Activated CD4-positive, alpha-beta memory T cell treated with anti-CD3 and anti-CD28 coated beads for 36 hours (primary cell): Measurements from ENCODE around the gene RNF11. TPM values are rescaled to one million over a fixed set of nuclear protein-coding genes. Genes with fewer than 3 reads are reported as not detected.
A peak's percentile ranks its signal among the peaks of the same experiment; 100 is the strongest.
"Not testable (repeated sequence)": the region's sequence is repeated elsewhere in the genome, so short reads cannot be mapped to it uniquely, and the experiment has no call there.

Experiments
- CTCF ChIA-PET: fragments of 350-600 bp; sonication (Branson Sonifier 250); formaldehyde crosslinking; loops from one replicate; lab custom pipeline; 2021; ENCODE audit warnings: antibody characterized with exemption, inconsistent platforms; lab: Charles Lee
- POLR2A ChIA-PET: fragments of 350-600 bp; sonication (Branson Sonifier 250); formaldehyde crosslinking; loops from one replicate; lab custom pipeline; 2021; ENCODE audit warnings: antibody characterized with exemption; lab: Charles Lee
- DNase-seq: peaks from one replicate; pipeline ENCODE4 v3.0.0-alpha.2; 2020
- H3K27ac Mint-ChIP-seq: one replicate; pipeline ENCODE4 v1.8.0; 2021; ENCODE audit warnings: mixed read lengths
- H3K27me3 Mint-ChIP-seq: one replicate; pipeline ENCODE4 v1.8.0; 2021; ENCODE audit warnings: mixed read lengths
- H3K36me3 Mint-ChIP-seq: one replicate; pipeline ENCODE4 v1.8.0; 2021; ENCODE audit warnings: mixed read lengths
- H3K4me1 Mint-ChIP-seq: one replicate; pipeline ENCODE4 v1.8.0; 2021; ENCODE audit warnings: low read depth, mixed read lengths
- H3K4me3 Mint-ChIP-seq: one replicate; pipeline ENCODE4 v1.8.0; 2021; ENCODE audit warnings: mild to moderate bottlenecking, mixed read lengths
- H3K9me3 Mint-ChIP-seq: one replicate; pipeline ENCODE4 v1.8.0; 2021; ENCODE audit warnings: mixed read lengths
- intact Hi-C: fragments of 100-400 bp; cut with micrococcal nuclease; formaldehyde crosslinking; loops from one replicate; pipeline ENCODE4 v1.15.1; 2023
- total RNA-seq, 2 experiments: library from RNA; stranded (reverse); gene quantifications; one replicate each; pipeline ENCODE4 v1.2.3, GENCODE V29; 2021

RNF11 gene
- total RNA-seq, 2 experiments from 2014 or later, result 26.3 to 31.9 TPM

DNA sequence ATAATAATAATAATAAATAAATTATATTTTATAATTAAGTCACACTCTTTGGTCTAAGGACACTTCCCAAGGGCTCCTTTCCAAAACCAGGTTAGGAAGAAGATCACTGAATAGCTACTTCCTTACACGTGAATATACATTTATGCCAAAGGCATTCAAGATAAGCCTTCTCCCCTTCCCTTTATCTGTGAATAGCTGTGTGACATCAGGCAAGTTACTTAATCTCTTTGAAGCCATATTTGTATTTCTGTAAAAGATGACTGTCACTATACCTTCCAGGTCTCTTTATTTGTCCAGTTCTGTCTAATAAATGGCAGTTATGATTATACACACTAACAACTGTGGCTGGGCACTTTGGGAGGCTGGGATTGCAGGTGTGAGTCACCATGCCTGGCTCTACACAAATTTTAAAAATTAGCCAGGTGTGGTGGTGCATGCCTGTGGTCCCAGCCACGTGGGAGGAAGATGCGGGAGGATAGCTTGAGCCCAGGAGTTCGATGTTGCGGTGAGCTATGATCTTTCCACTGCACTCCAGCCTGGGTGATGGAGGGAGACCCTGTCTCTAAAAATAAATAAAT, 5.5 kb upstream of the RNF11 start:
- H3K36me3 Mint-ChIP-seq, result no peaks in the 10 kb centered on the region
- no peak overlapping the region for H3K4me3 Mint-ChIP-seq
- peaks cover 15% of the 10 kb centered on the region for H3K4me1 Mint-ChIP-seq
- peaks cover 2% of the 10 kb centered on the region for H3K27me3 Mint-ChIP-seq
- intact Hi-C loops, result no loop called here
- no peak for DNase-seq
- no peaks in the 10 kb centered on the region for H3K9me3 Mint-ChIP-seq
- ChIA-PET CTCF (interaction anchor here (0.9 kb wide), 1 partner anchor 42 kb away, joined by 3 read pairs; no protein-coding TSS in a partner anchor), POLR2A (no interaction called here)
- H3K27ac Mint-ChIP-seq, result no peak overlapping the region

DNA sequence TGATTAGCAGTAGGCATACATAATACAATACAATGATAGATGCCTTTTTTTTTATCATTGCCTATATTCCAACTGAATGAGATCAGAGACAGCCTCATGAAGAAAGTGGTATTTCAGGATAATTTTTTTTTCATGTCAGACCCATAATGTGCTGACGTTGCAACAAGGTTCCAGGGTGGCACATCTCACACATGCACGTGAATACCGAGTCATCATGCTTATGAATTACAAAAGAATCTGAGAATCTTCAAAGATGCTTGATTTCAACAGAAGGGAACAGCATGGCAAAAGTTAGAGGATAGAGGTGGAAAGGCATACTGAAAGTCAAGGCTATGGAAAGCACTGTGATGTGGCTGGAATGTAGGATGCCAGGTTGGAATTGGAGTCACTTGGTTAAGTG, 5.0 kb upstream of the RNF11 start:
- no peak overlapping the region for H3K4me3 Mint-ChIP-seq
- CTCF ChIA-PET, result interaction anchor here (1.6 kb wide), 1 partner anchor 66 kb away, joined by 9 read pairs; no protein-coding TSS in a partner anchor
- peaks cover 2% of the 10 kb centered on the region for H3K27me3 Mint-ChIP-seq
- peaks cover 19% of the 10 kb centered on the region for H3K4me1 Mint-ChIP-seq
- intact Hi-C loops, result no loop called here
- H3K9me3 Mint-ChIP-seq, result no peaks in the 10 kb centered on the region
- POLR2A ChIA-PET, result no interaction called here
- no peak for DNase-seq
- no peaks in the 10 kb centered on the region for H3K36me3 Mint-ChIP-seq
- H3K27ac Mint-ChIP-seq, result no peak overlapping the region

GRCh38 chr1:51231896-51232295, 4.2 kb upstream of the RNF11 start:
- ChIA-PET POLR2A (no interaction called here), CTCF (interaction anchor here (1.2 to 1.6 kb wide), 3 partner anchors 40 to 65 kb away, joined by 5 to 9 read pairs (median 5); no protein-coding TSS in a partner anchor)
- peaks cover 1% of the 10 kb centered on the region for H3K27me3 Mint-ChIP-seq
- DNase-seq, result no peak
- intact Hi-C loops, result no loop called here
- no peaks in the 10 kb centered on the region for H3K36me3 Mint-ChIP-seq
- H3K4me3 Mint-ChIP-seq, result no peak overlapping the region
- no peak overlapping the region for H3K27ac Mint-ChIP-seq
- no peaks in the 10 kb centered on the region for H3K9me3 Mint-ChIP-seq
- peaks cover 19% of the 10 kb centered on the region for H3K4me1 Mint-ChIP-seq

DNA sequence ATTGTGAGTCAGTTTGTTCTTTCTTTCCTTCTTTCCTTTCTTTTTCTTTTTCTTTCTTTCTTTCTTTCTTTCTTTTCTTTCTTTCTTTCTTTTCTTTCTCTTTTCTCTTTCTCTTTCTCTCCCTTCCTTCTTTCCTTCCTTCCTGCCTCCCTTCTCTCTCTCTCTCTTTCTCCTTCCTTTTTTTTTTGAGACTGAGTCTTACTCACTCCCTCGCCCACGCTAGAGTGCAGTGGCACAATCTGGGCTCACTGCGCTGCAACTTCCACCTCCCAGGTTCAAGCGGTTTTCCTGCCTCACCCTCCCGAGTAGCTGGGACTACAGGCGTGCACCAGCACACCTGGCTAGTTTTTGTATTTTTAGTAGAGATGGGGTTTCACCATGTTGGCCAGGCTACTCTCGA, 1.8 kb upstream of the RNF11 start:
- H3K4me3 Mint-ChIP-seq, H3K27ac Mint-ChIP-seq, H3K9me3 Mint-ChIP-seq, H3K27me3 Mint-ChIP-seq, CTCF ChIA-PET, H3K36me3 Mint-ChIP-seq, DNase-seq, intact Hi-C loops: not testable (repeated sequence)
- POLR2A ChIA-PET, result interaction anchor here (0.6 kb wide), 1 partner anchor 17 kb away, joined by 3 read pairs; no protein-coding TSS in a partner anchor
- peaks cover 23% of the 10 kb centered on the region for H3K4me1 Mint-ChIP-seq

DNA sequence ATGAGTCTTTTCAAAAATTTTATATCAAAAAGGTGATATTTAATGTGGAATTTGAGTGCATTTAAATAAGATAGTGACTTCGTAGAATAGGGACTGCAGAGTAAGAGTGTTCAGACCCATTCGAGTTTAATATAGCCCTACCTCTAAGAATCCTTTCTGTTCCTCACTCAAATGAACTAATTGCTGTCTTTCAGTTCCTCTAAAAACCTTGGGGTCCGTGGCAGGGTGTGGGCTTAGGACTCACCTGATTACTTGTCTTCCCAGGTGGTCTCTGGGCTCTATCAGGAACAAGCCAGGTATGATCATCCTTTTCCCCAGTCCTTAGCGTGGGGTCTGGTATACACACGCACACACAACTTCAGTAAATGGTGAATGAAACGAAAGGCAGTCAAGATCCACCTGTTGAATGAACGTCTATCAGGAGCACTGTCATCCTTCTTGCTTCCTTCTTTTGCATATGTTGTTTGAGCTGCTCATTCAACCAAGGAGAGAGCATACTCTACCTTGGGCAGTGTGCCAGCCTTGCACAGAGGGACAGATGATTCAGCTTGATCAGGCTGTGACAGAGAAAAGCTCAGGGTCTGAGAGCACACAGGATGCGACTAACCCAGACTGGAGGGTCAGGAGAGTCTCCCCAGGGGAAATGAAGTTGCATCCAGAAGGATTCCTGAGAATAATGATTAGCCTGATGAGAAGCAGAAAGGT, 1.2 kb upstream of the RNF11 start:
- H3K27ac Mint-ChIP-seq, result peak overlapping the region; percentile 81
- no peaks in the 10 kb centered on the region for H3K36me3 Mint-ChIP-seq
- intact Hi-C loops, result loop anchor here (5.0 kb wide), 2 partner anchors 282 to 1132 kb away; partner anchors contain the start of genes CC2D1B and EPS15
- H3K27me3 Mint-ChIP-seq, result no peaks in the 10 kb centered on the region
- no peaks in the 10 kb centered on the region for H3K9me3 Mint-ChIP-seq
- H3K4me3 Mint-ChIP-seq, result peak overlapping the region; percentile 89
- peak; percentile 81 for DNase-seq
- ChIA-PET CTCF (interaction anchor here (1.9 to 2.7 kb wide), 2 partner anchors 42 to 62 kb away, joined by 10 to 13 read pairs; no protein-coding TSS in a partner anchor), POLR2A (interaction anchor here (0.6 to 1.6 kb wide), 4 partner anchors 12 to 62 kb away, joined by 3 to 4 read pairs (median 3); no protein-coding TSS in a partner anchor)
- H3K4me1 Mint-ChIP-seq, result peaks cover 29% of the 10 kb centered on the region

- intact Hi-C loops, result loop anchor here (1.0 to 5.0 kb wide), 5 partner anchors 22 to 1131 kb away; partner anchors contain the start of genes CC2D1B, EPS15 and FAF1
- Mint-ChIP-seq H3K4me3 (no peak overlapping the region), H3K4me1 (peaks cover 44% of the 10 kb centered on the region), H3K27ac (no peak overlapping the region), H3K9me3 (no peaks in the 10 kb centered on the region), H3K27me3 (no peaks in the 10 kb centered on the region), H3K36me3 (no peaks in the 10 kb centered on the region)
- POLR2A ChIA-PET, result interaction anchor here (1.2 to 1.6 kb wide), 3 partner anchors 11 to 60 kb away, joined by 3 to 5 read pairs (median 3); no protein-coding TSS in a partner anchor
- CTCF ChIA-PET, result interaction anchor here (0.6 to 2.7 kb wide), 5 partner anchors 28 to 269 kb away, joined by 3 to 13 read pairs (median 3); no protein-coding TSS in a partner anchor
- DNase-seq, result peak; percentile 54
Observed at GRCh38 chr1:51236531-51237350, 668 bp downstream of the RNF11 start.

DNA sequence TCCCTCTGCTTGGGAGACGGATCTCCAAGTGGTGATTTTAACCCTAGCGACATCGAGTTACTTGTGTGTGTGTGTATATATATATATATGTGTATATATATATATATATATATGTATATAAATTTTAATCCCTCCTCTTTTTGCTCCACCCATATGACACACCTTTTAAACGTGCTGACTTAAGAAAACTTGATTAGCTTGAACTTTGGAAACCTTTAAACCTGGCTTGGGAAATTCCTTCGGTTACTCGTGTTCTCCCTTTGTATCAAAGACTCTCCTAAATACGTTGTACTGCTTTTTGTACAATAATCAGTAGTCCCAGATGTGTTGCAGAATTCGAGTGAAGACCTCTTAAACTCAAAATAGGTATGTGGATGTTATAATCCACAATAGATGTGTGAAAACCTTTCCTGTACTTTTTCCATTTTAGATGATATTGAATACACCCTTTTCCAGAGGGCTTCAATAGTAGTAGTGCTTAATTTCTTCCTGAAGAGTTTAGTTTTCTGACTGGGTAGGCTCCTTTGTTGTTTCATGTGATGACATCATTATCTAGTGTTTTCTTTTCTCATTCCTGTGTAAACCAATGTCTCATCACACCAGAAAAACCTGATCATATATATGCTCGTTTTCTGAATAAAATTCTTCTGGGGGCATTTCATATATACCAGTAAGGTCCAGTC, 1.4 kb downstream of the RNF11 start:
- CTCF ChIA-PET, result interaction anchor here (0.6 to 2.7 kb wide), 3 partner anchors 59 to 869 kb away, joined by 3 to 13 read pairs (median 4); no protein-coding TSS in a partner anchor
- no peaks in the 10 kb centered on the region for H3K36me3 Mint-ChIP-seq
- no peak for DNase-seq
- intact Hi-C loops, result loop anchor here (1.0 to 5.0 kb wide), 4 partner anchors 23 to 1130 kb away; partner anchors contain the start of genes CC2D1B and EPS15
- H3K4me1 Mint-ChIP-seq, result peaks cover 44% of the 10 kb centered on the region
- POLR2A ChIA-PET, result no interaction called here
- H3K4me3 Mint-ChIP-seq, result no peak overlapping the region
- no peak overlapping the region for H3K27ac Mint-ChIP-seq
- H3K27me3 Mint-ChIP-seq, result no peaks in the 10 kb centered on the region
- H3K9me3 Mint-ChIP-seq, result no peaks in the 10 kb centered on the region

- intact Hi-C loops, result loop anchor here (5.0 kb wide), 2 partner anchors 279 to 1129 kb away; partner anchors contain the start of genes CC2D1B and EPS15
- CTCF ChIA-PET, result interaction anchor here (0.6 to 1.0 kb wide), 3 partner anchors 61 to 869 kb away, joined by 3 to 4 read pairs (median 3); no protein-coding TSS in a partner anchor
- POLR2A ChIA-PET, result no interaction called here
Observed at GRCh38 chr1:51238034-51238403, 1.9 kb downstream of the RNF11 start.

GRCh38 chr1:51240084-51240483, 4.0 kb downstream of the RNF11 start:
- no peak overlapping the region for H3K4me3 Mint-ChIP-seq
- intact Hi-C loops, result no loop called here
- H3K9me3 Mint-ChIP-seq, result no peaks in the 10 kb centered on the region
- no peaks in the 10 kb centered on the region for H3K27me3 Mint-ChIP-seq
- DNase-seq, result no peak
- ChIA-PET CTCF (no interaction called here), POLR2A (no interaction called here)
- peaks cover 3% of the 10 kb centered on the region for H3K36me3 Mint-ChIP-seq
- H3K27ac Mint-ChIP-seq, result no peak overlapping the region
- peaks cover 44% of the 10 kb centered on the region for H3K4me1 Mint-ChIP-seq

More at GRCh38 chr1:51238034-51238403, 1.9 kb downstream of the RNF11 start:
- peaks cover 47% of the 10 kb centered on the region for H3K4me1 Mint-ChIP-seq
- DNase-seq, result no peak
- peaks cover 2% of the 10 kb centered on the region for H3K36me3 Mint-ChIP-seq
- H3K4me3 Mint-ChIP-seq, result no peak overlapping the region
- no peaks in the 10 kb centered on the region for H3K27me3 Mint-ChIP-seq
- H3K27ac Mint-ChIP-seq, result no peak overlapping the region
- no peaks in the 10 kb centered on the region for H3K9me3 Mint-ChIP-seq

- H3K4me1 Mint-ChIP-seq, result peaks cover 42% of the 10 kb centered on the region
- ChIA-PET CTCF (interaction anchor here (1.2 kb wide), 1 partner anchor 39 kb away, joined by 5 read pairs; no protein-coding TSS in a partner anchor), POLR2A (no interaction called here)
- no peak for DNase-seq
- intact Hi-C loops, result no loop called here
- peaks cover 3% of the 10 kb centered on the region for H3K36me3 Mint-ChIP-seq
- no peak overlapping the region for H3K27ac Mint-ChIP-seq
- no peaks in the 10 kb centered on the region for H3K9me3 Mint-ChIP-seq
- H3K4me3 Mint-ChIP-seq, result no peak overlapping the region
- H3K27me3 Mint-ChIP-seq, result no peaks in the 10 kb centered on the region
Observed at GRCh38 chr1:51241119-51241518, 5.0 kb downstream of the RNF11 start.

DNA sequence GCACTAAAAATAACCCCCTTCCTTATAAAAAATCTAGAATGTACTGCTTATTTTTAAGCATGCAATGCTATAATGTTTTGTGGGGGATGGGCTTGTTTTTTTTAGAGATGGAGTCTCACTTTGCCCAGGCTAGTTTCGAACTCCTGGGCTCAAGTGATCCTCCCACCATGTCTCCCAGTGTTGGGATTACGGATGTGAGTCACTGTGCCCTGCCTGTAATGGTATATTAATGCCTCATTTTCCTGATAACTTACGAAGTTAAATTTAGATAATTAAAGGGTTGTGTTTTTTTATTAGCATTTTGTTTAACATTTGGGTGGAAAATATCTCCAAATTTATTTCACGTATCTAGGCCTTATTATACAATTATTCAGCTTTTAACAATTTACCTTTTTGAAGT, 6.5 kb downstream of the RNF11 start:
- intact Hi-C loops, result no loop called here
- POLR2A ChIA-PET, result interaction anchor here (0.5 kb wide), 1 partner anchor 11 kb away, joined by 3 read pairs; no protein-coding TSS in a partner anchor
- peaks cover 56% of the 10 kb centered on the region for H3K4me1 Mint-ChIP-seq
- peaks cover 3% of the 10 kb centered on the region for H3K36me3 Mint-ChIP-seq
- CTCF ChIA-PET, result interaction anchor here (0.8 kb wide), 1 partner anchor 54 kb away, joined by 6 read pairs; no protein-coding TSS in a partner anchor
- H3K27ac Mint-ChIP-seq, result no peak overlapping the region
- no peaks in the 10 kb centered on the region for H3K27me3 Mint-ChIP-seq
- DNase-seq, result no peak
- H3K4me3 Mint-ChIP-seq, result no peak overlapping the region
- no peaks in the 10 kb centered on the region for H3K9me3 Mint-ChIP-seq
